WTC11 (cell line): ENCODE data around the gene DOCK1. TPM values are rescaled to one million over a fixed set of nuclear protein-coding genes. Genes with fewer than 3 reads are reported as not detected.

Experiments used
- ATAC-seq: fragments of 200-7000 bp; cut with Tn5 transposase; 2 replicates; pipeline ENCODE4 v1.10.0; 2021; ENCODE audit warnings: mild to moderate bottlenecking, moderate library complexity
- CTCF ChIA-PET: fragments of 300-600 bp; sonication (Branson Sonifier 250); formaldehyde crosslinking; loops from one replicate; lab custom pipeline; 2021; ENCODE audit warnings: antibody characterized with exemption; lab: Charles Lee
- POLR2A ChIA-PET: fragments of 350-600 bp; sonication (Branson Sonifier 250); formaldehyde crosslinking; loops from one replicate; lab custom pipeline; 2021; ENCODE audit warnings: antibody characterized with exemption; lab: Charles Lee
- DNase-seq: peaks from one replicate; pipeline ENCODE4 v3.0.0; 2021; ENCODE audit warnings: low spot score
- H3K27ac Mint-ChIP-seq: 2 replicates; pipeline ENCODE4 v1.8.0; 2021; ENCODE audit warnings: mixed read lengths
- H3K27me3 Mint-ChIP-seq: 2 replicates; pipeline ENCODE4 v1.8.0; 2021; ENCODE audit warnings: low read depth, mild to moderate bottlenecking, moderate library complexity, mixed read lengths
- H3K36me3 Mint-ChIP-seq: 2 replicates; pipeline ENCODE4 v1.8.0; 2021; ENCODE audit warnings: mixed read lengths
- H3K4me1 Mint-ChIP-seq: 2 replicates; pipeline ENCODE4 v1.8.0; 2022; ENCODE audit warnings: mixed read lengths
- H3K4me3 Mint-ChIP-seq: 2 replicates; pipeline ENCODE4 v1.8.0; 2021; ENCODE audit warnings: mild to moderate bottlenecking, moderate library complexity, mixed read lengths
- H3K9me3 Mint-ChIP-seq: 2 replicates; pipeline ENCODE4 v1.8.0; 2021; ENCODE audit warnings: mixed read lengths
- ATF6 ChIP-seq: sonication (generic); formaldehyde crosslinking; IDR thresholded peaks from 2 replicates; pipeline ENCODE4 v1.8.1; 2023; ENCODE audit warnings: mild to moderate bottlenecking, missing genetic modification reagents
- CREB1 ChIP-seq: sonication (generic); formaldehyde crosslinking; IDR thresholded peaks from 2 replicates; pipeline ENCODE4 v1.8.0; 2023; ENCODE audit warnings: mild to moderate bottlenecking, missing genetic modification reagents
- CREM ChIP-seq: sonication (generic); formaldehyde crosslinking; IDR thresholded peaks from 2 replicates; pipeline ENCODE4 v1.8.1; 2022; ENCODE audit warnings: mild to moderate bottlenecking, missing genetic modification reagents, moderate library complexity
- ESRRA ChIP-seq: sonication (generic); formaldehyde crosslinking; IDR thresholded peaks from 2 replicates; pipeline ENCODE4 v1.8.1; 2022; ENCODE audit warnings: mild to moderate bottlenecking, missing genetic modification reagents, borderline replicate concordance
- FOXJ3 ChIP-seq: sonication (generic); formaldehyde crosslinking; IDR thresholded peaks from 2 replicates; pipeline ENCODE4 v1.9.0; 2021; ENCODE audit warnings: missing genetic modification reagents, mild to moderate bottlenecking, borderline replicate concordance
- FOXP1 ChIP-seq: sonication (generic); formaldehyde crosslinking; IDR thresholded peaks from 2 replicates; pipeline ENCODE4 v1.8.0; 2022; ENCODE audit warnings: missing genetic modification reagents, mild to moderate bottlenecking, moderate library complexity, borderline replicate concordance
- GRHL2 ChIP-seq: fragments of 250-450 bp; sonication (Bioruptor Pico); IDR thresholded peaks from 2 replicates; pipeline ENCODE4 v1.8.0; 2022; ENCODE audit warnings: mild to moderate bottlenecking, moderate library complexity; ENCODE audit not compliant: insufficient replicate concordance, severe bottlenecking
- HMGA2 ChIP-seq: fragments of 250-450 bp; sonication (Bioruptor Pico); IDR thresholded peaks from 2 replicates; pipeline ENCODE4 v1.4.0; 2021; ENCODE audit warnings: mild to moderate bottlenecking, moderate library complexity
- MAX ChIP-seq: sonication (generic); formaldehyde crosslinking; IDR thresholded peaks from 2 replicates; pipeline ENCODE4 v1.8.0; 2022; ENCODE audit warnings: mild to moderate bottlenecking, missing genetic modification reagents
- MYBL2 ChIP-seq: sonication (generic); formaldehyde crosslinking; IDR thresholded peaks from 2 replicates; pipeline ENCODE4 v1.8.1; 2023; ENCODE audit warnings: mild to moderate bottlenecking, moderate library complexity, missing genetic modification reagents
- NFE2L1 ChIP-seq: sonication (generic); formaldehyde crosslinking; IDR thresholded peaks from 2 replicates; pipeline ENCODE4 v1.8.1; 2023; ENCODE audit warnings: missing genetic modification reagents
- NR3C1 ChIP-seq: sonication (generic); formaldehyde crosslinking; conservative IDR thresholded peaks from 2 replicates; pipeline ENCODE4 v1.8.1; 2023; ENCODE audit warnings: low read depth, mild to moderate bottlenecking, missing genetic modification reagents
- OVOL2 ChIP-seq: fragments of 250-450 bp; sonication (Bioruptor Pico); IDR thresholded peaks from 2 replicates; pipeline ENCODE4 v1.9.0; 2021; ENCODE audit warnings: mild to moderate bottlenecking, borderline replicate concordance
- SMAD4 ChIP-seq: sonication (generic); formaldehyde crosslinking; IDR thresholded peaks from 2 replicates; pipeline ENCODE4 v1.8.0; 2022; ENCODE audit warnings: mild to moderate bottlenecking, missing genetic modification reagents
- ZMAT4 ChIP-seq: fragments of 250-450 bp; sonication (Bioruptor Pico); IDR thresholded peaks from 2 replicates; pipeline ENCODE4 v1.9.0; 2021; ENCODE audit warnings: mild to moderate bottlenecking
- ZNF219 ChIP-seq: sonication (generic); formaldehyde crosslinking; IDR thresholded peaks from 2 replicates; pipeline ENCODE4 v1.8.0; 2023; ENCODE audit warnings: missing genetic modification reagents, mild to moderate bottlenecking, borderline replicate concordance
- ZNF317 ChIP-seq: sonication (generic); formaldehyde crosslinking; IDR thresholded peaks from 2 replicates; pipeline ENCODE4 v1.8.1; 2023; ENCODE audit warnings: low read depth, mild to moderate bottlenecking, moderate library complexity, missing genetic modification reagents, borderline replicate concordance
- ZNF425 ChIP-seq: fragments of 250-450 bp; sonication (Bioruptor Pico); conservative IDR thresholded peaks from 2 replicates; pipeline ENCODE4 v1.9.0; 2021; ENCODE audit warnings: mild to moderate bottlenecking
- total RNA-seq: library from RNA; stranded (reverse); gene quantifications from 3 replicates; pipeline ENCODE4 v1.2.3, GENCODE V29; 2021
- TF ChIP-seq, protein P1 (sequence below): sonication (generic); formaldehyde crosslinking; IDR thresholded peaks from 2 replicates; pipeline ENCODE4 v1.8.0; 2022; ENCODE audit warnings: mild to moderate bottlenecking, missing genetic modification reagents
- TF ChIP-seq, protein P2 (sequence below): sonication (generic); formaldehyde crosslinking; IDR thresholded peaks from 2 replicates; pipeline ENCODE4 v1.8.1; 2023; ENCODE audit warnings: mild to moderate bottlenecking, missing genetic modification reagents, moderate library complexity
- TF ChIP-seq, protein P3 (sequence below): fragments of 250-450 bp; sonication (Bioruptor Pico); IDR thresholded peaks from 2 replicates; pipeline ENCODE4 v2.1.2; 2022; ENCODE audit warnings: mild to moderate bottlenecking, moderate library complexity
- TF ChIP-seq, protein P4 (sequence below): sonication (generic); formaldehyde crosslinking; IDR thresholded peaks from 2 replicates; pipeline ENCODE4 v1.8.1; 2022; ENCODE audit warnings: low read depth, mild to moderate bottlenecking, moderate library complexity, missing genetic modification reagents, borderline replicate concordance
- TF ChIP-seq, protein P5 (sequence below): fragments of 250-450 bp; sonication (Bioruptor Pico); IDR thresholded peaks from 2 replicates; pipeline ENCODE4 v1.9.0; 2021; ENCODE audit warnings: moderate library complexity, mild to moderate bottlenecking, inconsistent platforms, borderline replicate concordance

DOCK1 gene
- total RNA-seq, 1 experiment from 2014 or later = 52.1 TPM

DNA sequence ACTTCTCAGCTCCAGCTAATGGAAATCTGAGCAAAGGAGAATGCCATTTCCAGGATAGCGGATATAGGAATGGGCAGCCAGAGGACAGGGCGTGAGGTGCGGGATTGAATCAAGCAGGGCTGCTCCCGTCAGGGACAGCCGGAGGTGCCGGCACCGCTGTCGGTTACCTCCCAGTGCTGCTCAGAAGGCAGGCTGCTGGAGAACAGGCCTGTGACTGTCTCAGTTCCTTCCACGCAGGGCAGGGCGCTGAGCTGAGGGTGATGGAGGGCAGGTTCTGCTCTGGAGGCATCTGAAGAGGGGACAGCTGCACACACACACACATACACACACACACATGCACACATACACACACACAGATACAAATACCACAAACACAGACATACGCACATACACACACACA is 111.1 kb downstream of the DOCK1 start:
- no peaks in the 10 kb centered on the region for H3K9me3 Mint-ChIP-seq
- DNase-seq (no peak), ATAC-seq (no peak)
- POLR2A ChIA-PET = interaction anchor here (0.6 kb wide), 1 partner anchor 75 kb away, joined by 5 read pairs; no protein-coding TSS in a partner anchor
- H3K27me3 Mint-ChIP-seq = no peaks in the 10 kb centered on the region
- TF ChIP-seq ZNF219 (CRISPR knock-in tag) = no peak
- TF ChIP-seq HMGA2 = no peak
- TF ChIP-seq FOXJ3 (CRISPR knock-in tag) = no peak
- TF ChIP-seq SMAD4 = no peak
- no peak for TF ChIP-seq MAX (CRISPR knock-in tag)
- TF ChIP-seq ZNF425 (CRISPR knock-in tag) = no peak
- TF ChIP-seq OVOL2 (CRISPR knock-in tag) = no peak
- TF ChIP-seq, protein P1, sequence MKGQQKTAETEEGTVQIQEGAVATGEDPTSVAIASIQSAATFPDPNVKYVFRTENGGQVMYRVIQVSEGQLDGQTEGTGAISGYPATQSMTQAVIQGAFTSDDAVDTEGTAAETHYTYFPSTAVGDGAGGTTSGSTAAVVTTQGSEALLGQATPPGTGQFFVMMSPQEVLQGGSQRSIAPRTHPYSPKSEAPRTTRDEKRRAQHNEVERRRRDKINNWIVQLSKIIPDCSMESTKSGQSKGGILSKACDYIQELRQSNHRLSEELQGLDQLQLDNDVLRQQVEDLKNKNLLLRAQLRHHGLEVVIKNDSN (CRISPR knock-in tag) = no peak
- no peak for TF ChIP-seq CREM (CRISPR knock-in tag)
- TF ChIP-seq ZNF317 (CRISPR knock-in tag) = no peak
- no peak for TF ChIP-seq MYBL2
- TF ChIP-seq NR3C1 (CRISPR knock-in tag) = no peak
- TF ChIP-seq, protein P2, sequence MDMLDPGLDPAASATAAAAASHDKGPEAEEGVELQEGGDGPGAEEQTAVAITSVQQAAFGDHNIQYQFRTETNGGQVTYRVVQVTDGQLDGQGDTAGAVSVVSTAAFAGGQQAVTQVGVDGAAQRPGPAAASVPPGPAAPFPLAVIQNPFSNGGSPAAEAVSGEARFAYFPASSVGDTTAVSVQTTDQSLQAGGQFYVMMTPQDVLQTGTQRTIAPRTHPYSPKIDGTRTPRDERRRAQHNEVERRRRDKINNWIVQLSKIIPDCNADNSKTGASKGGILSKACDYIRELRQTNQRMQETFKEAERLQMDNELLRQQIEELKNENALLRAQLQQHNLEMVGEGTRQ (CRISPR knock-in tag) = no peak
- CTCF ChIA-PET = no interaction called here
- no peak overlapping the region for H3K27ac Mint-ChIP-seq
- peaks cover 20% of the 10 kb centered on the region for H3K36me3 Mint-ChIP-seq
- H3K4me3 Mint-ChIP-seq = no peak overlapping the region
- H3K4me1 Mint-ChIP-seq = peaks cover 17% of the 10 kb centered on the region

GRCh38 chr10:127017541-127018297 is 112.5 kb downstream of the DOCK1 start:
- ATAC-seq (no peak), DNase-seq (no peak)
- no peak overlapping the region for H3K27ac Mint-ChIP-seq
- H3K36me3 Mint-ChIP-seq = peaks cover 15% of the 10 kb centered on the region
- peaks cover 8% of the 10 kb centered on the region for H3K4me1 Mint-ChIP-seq
- POLR2A ChIA-PET = no interaction called here
- no peaks in the 10 kb centered on the region for H3K9me3 Mint-ChIP-seq
- H3K27me3 Mint-ChIP-seq = no peaks in the 10 kb centered on the region
- H3K4me3 Mint-ChIP-seq = no peak overlapping the region
- CTCF ChIA-PET = no interaction called here
- TF ChIP-seq, protein P3, sequence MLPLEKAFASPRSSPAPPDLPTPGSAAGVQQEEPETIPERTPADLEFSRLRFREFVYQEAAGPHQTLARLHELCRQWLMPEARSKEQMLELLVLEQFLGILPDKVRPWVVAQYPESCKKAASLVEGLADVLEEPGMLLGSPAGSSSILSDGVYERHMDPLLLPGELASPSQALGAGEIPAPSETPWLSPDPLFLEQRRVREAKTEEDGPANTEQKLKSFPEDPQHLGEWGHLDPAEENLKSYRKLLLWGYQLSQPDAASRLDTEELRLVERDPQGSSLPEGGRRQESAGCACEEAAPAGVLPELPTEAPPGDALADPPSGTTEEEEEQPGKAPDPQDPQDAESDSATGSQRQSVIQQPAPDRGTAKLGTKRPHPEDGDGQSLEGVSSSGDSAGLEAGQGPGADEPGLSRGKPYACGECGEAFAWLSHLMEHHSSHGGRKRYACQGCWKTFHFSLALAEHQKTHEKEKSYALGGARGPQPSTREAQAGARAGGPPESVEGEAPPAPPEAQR = no peak
- TF ChIP-seq ATF6 (no peak), NFE2L1 (no peak), ESRRA (no peak), ZMAT4 (no peak), CREB1 (CRISPR knock-in tag) (no peak), GRHL2 (CRISPR knock-in tag) (no peak), MYBL2 (no peak), ZNF317 (CRISPR knock-in tag) (no peak), CREM (CRISPR knock-in tag) (no peak), FOXP1 (CRISPR knock-in tag) (no peak)
- TF ChIP-seq, protein P4, sequence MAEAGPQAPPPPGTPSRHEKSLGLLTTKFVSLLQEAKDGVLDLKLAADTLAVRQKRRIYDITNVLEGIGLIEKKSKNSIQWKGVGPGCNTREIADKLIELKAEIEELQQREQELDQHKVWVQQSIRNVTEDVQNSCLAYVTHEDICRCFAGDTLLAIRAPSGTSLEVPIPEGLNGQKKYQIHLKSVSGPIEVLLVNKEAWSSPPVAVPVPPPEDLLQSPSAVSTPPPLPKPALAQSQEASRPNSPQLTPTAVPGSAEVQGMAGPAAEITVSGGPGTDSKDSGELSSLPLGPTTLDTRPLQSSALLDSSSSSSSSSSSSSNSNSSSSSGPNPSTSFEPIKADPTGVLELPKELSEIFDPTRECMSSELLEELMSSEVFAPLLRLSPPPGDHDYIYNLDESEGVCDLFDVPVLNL (CRISPR knock-in tag) = no peak
- TF ChIP-seq, protein P5, sequence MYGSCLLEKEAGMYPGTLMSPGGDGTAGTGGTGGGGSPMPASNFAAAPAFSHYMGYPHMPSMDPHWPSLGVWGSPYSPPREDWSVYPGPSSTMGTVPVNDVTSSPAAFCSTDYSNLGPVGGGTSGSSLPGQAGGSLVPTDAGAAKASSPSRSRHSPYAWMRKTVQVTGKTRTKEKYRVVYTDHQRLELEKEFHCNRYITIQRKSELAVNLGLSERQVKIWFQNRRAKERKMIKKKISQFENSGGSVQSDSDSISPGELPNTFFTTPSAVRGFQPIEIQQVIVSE (CRISPR knock-in tag) = no peak
